A549 treated with ZK216348 at 1 μM for 4 hours (cell line): ENCODE results near the gene KRT76. TPM values are rescaled to one million over a fixed set of nuclear protein-coding genes. Genes with fewer than 3 reads are reported as not detected.

ENCODE experiments used
- total RNA-seq: library from RNA; stranded (reverse); fragments of 200-300 nt; extraction: Qiagen RNA extraction; gene quantifications from 5 replicates; pipeline ENCODE4 v1.2.3, GENCODE V29; 2022; ENCODE audit warnings: low read depth

The KRT76 gene
- total RNA-seq = not detected in 5 replicates

DNA sequence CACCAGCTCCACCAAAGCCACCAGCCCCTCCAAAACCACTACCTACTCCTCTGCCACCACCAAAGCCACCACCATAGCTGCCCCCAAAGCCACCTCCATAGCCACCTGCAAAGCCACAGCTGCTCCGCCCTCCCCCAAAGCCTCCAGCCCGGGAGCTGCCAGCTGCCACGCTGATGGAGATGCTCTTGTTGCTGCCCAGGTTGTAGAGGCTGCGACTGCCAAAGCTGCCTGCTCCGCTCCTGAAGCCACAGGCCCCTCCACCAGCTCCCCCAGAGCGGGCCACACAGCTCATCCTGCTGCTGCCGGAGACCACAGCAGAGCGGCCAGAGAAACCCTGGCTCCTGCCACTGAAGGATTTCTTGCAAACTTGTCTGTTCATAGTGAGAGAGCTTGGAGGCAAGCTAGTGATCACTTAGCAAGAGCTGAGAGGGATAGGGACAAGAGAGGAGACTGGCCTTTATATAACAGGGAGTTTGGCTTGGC, at the start of gene KRT76:
Gene KRT76 (minus strand): TSS at position 433 of the 483 bp plus-strand sequence. CDS start 54 bp downstream, at position 379.

DNA sequence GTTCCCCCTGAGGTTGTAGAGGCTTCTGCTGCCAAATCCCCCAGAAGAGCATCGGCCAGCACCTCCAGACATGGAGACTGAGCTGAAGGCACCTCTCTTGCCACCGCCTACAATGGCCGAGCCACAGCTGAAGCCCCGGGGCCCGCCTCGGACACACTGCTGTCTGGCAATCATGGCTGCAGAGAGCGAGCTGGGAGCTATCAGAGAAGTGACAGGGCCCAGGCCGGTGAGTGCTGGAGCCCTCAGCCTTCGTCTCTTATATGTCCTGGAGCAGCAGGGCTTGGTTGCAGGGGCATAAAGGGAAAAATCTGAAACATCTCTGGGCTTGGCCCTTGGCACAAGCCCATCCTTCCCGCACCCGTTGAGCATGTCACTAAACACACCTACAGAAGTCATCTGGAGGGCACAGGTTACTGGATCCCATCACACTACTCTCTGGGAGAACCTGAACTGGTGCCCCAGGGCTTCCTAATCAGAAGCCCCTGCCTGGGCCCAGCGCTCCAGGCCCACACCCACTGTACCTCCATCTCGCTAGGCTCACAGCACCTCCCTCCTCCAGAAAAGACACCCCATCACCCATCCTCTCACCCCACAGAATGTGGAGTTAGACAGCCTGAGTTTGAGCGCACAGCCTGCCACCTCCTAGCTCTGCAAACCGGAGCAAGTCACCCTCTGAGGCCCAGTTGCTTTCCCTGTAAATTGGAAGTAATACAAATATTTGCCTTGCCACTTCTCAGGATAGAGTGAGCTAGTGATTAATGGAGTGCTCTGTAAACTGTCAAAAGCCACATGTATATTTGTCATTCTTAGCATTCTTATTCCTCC, 37.0 kb upstream of the KRT76 start, which contains the start of gene KRT4:
Gene KRT4 (minus strand): TSS at position 232 of the 825 bp plus-strand sequence. CDS start 58 bp downstream, at position 174.

DNA sequence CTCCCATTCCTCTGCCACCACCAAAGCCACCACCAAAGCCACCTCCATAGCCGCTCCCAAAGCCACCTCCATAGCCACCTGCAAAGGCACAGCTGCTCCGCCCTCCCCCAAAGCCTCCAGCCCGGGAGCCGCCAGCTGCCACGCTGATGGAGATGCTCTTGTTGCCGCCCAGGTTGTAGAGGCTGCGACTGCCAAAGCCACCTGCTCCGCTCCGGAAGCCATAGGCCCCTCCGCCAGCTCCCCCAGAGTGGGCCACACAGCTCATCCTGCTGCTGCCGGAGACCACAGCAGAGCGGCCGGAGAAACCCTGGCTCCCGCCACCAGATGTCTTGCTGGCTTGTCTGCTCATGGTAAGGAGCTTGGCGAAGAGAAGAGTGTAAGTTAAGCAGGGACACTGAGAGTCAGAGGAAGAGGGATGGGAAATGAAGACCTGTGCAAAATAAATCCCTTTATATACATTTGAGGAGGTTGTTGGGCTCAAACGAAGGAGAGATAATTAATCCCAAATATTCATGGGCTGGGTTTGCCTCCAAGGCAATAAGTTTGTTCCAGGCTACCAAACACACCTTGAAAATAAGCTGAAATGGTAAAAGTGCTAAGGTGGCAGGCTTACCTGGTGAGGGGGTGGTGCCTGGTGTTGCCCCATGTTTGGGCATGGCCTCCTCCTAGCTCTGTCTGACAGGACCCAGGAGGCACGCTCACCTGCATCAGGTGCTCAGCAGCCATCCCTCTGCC, 18.7 kb upstream of the KRT76 start, which contains the start of gene KRT3:
Gene KRT3 (minus strand): TSS at position 424 of the 735 bp plus-strand sequence. CDS start 75 bp downstream, at position 349.

Other genes with a start within 250 kb of the KRT76 start
- gene KRT71, start 224.2 kb downstream of the KRT76 start, total RNA-seq = not detected in 5 replicates
- not detected in 5 replicates for gene KRT74, start 203.5 kb downstream of the KRT76 start, total RNA-seq
- not detected in 5 replicates for gene KRT72, start 175.9 kb downstream of the KRT76 start, total RNA-seq
- gene KRT73, start 158.8 kb downstream of the KRT76 start, total RNA-seq = not detected in 5 replicates
- gene KRT2, start 125.1 kb downstream of the KRT76 start, total RNA-seq = not detected in 5 replicates
- not detected in 5 replicates for gene KRT1, start 96.9 kb downstream of the KRT76 start, total RNA-seq
- gene KRT77, start 73.8 kb downstream of the KRT76 start, total RNA-seq = not detected in 5 replicates
- gene KRT3, start 18.8 kb upstream of the KRT76 start, total RNA-seq = 0.09 TPM in 1 of 5 replicates, not detected in the others
- 1.7 to 4.0 TPM (median 2.7 TPM) in 5 replicates for gene KRT4, start 36.8 kb upstream of the KRT76 start, total RNA-seq
- 0.09 TPM in 1 of 5 replicates, not detected in the others for gene KRT79, start 57.0 kb upstream of the KRT76 start, total RNA-seq
- 0.24 TPM in 1 of 5 replicates, not detected in the others for gene KRT78, start 71.6 kb upstream of the KRT76 start, total RNA-seq
- gene KRT8, start 127.7 kb upstream of the KRT76 start, total RNA-seq = 3,219 to 4,452 TPM (median 4,030 TPM) in 5 replicates
- 2,322 to 2,859 TPM (median 2,818 TPM) in 5 replicates for gene KRT18, start 171.8 kb upstream of the KRT76 start, total RNA-seq
- gene EIF4B, start 229.1 kb upstream of the KRT76 start, total RNA-seq = 266 to 393 TPM (median 311 TPM) in 5 replicates